ENCODE data around the gene PDGFRB. TPM values are rescaled to one million over a fixed set of nuclear protein-coding genes. Genes with fewer than 3 reads are reported as not detected.
A peak's percentile ranks its signal among the peaks of the same experiment; 100 is the strongest.

Gene PDGFRB
- total RNA-seq, 1 experiment from 2014 or later = 1.8 TPM

GRCh38 chr5:150117945-150118560 lies 37.6 kb downstream of the PDGFRB start:
- no peaks in the 10 kb centered on the region for H3K27me3 ChIP-seq (ENCODE audit: control insufficient read depth, insufficient read depth, low read length)
- in situ Hi-C loops (cut with HindIII; ENCODE audit: low pct_unique_long_range_greater_than_20kb, low sequenced_read_pairs) (no loop called here), intact Hi-C loops (cut with micrococcal nuclease; ENCODE audit: unreplicated experiment) (no loop called here)
- no peak for ATAC-seq
- no peak for TF ChIP-seq SIN3A (IDR thresholded peaks at IDR 0.05; ENCODE audit: borderline replicate concordance, insufficient read depth, low read depth, low read length)
- no peak for TF ChIP-seq POLR2AphosphoS5 (IDR thresholded peaks at IDR 0.05; ENCODE audit: low read depth, low read length)
- TF ChIP-seq REST (IDR thresholded peaks at IDR 0.05; ENCODE audit: insufficient read depth in 1 of 2, low read depth in 2 of 2, low read length in 1 of 2) = no peak
- no peak for TF ChIP-seq TCF7L2 (IDR thresholded peaks at IDR 0.05; ENCODE audit: low read depth, low read length)
- no peak for TF ChIP-seq CTCF (IDR thresholded peaks at IDR 0.05)
- H3K36me3 ChIP-seq (ENCODE audit: control insufficient read depth, insufficient read depth, low read length) = no peaks in the 10 kb centered on the region
- H3K9me3 ChIP-seq (ENCODE audit: control insufficient read depth, insufficient read depth, low read depth, low read length) = no peaks in the 10 kb centered on the region
- H3K4me1 ChIP-seq (ENCODE audit: control insufficient read depth, insufficient read depth, low read length) = peaks cover 7% of the 10 kb centered on the region
- H3K4me3 ChIP-seq (ENCODE audit: low read depth in 2 of 2, low read length in 2 of 2) = no peak overlapping the region
- no peak for DNase-seq (ENCODE audit: low read depth, low spot score)
- ChIA-PET CTCF (no interaction called here), POLR2A (interaction anchor here (0.5 kb wide), 1 partner anchor 108 kb away, joined by 9 read pairs; no protein-coding TSS in a partner anchor)
- no TSS peak for BruUV-seq (replicated peaks)
- H3K27ac ChIP-seq (ENCODE audit: low read length) = no peak overlapping the region

- CTCF ChIA-PET = interaction anchor here (0.6 kb wide), 1 partner anchor 74 kb away, joined by 4 read pairs; no protein-coding TSS in a partner anchor
- in situ Hi-C loops (cut with HindIII; ENCODE audit: low pct_unique_long_range_greater_than_20kb, low sequenced_read_pairs) (no loop called here), intact Hi-C loops (cut with micrococcal nuclease; ENCODE audit: unreplicated experiment) (no loop called here)
- Histone ChIP-seq H3K4me3 (ENCODE audit: low read depth in 2 of 2, low read length in 2 of 2) (no peak overlapping the region), H3K27me3 (ENCODE audit: control insufficient read depth, insufficient read depth, low read length) (no peaks in the 10 kb centered on the region), H3K4me1 (ENCODE audit: control insufficient read depth, insufficient read depth, low read length) (peaks cover 7% of the 10 kb centered on the region), H3K36me3 (ENCODE audit: control insufficient read depth, insufficient read depth, low read length) (no peaks in the 10 kb centered on the region), H3K27ac (ENCODE audit: low read length) (no peak overlapping the region), H3K9me3 (ENCODE audit: control insufficient read depth, insufficient read depth, low read depth, low read length) (no peaks in the 10 kb centered on the region)
- DNase-seq (ENCODE audit: low read depth, low spot score) = no peak
- no TSS peak for BruUV-seq (replicated peaks)
- POLR2A ChIA-PET = interaction anchor here (0.6 kb wide), 1 partner anchor 488 kb away, joined by 5 read pairs; no protein-coding TSS in a partner anchor
- 0 out of 2 replicates have a peak, but pooled peaks have one; percentile 27 for ATAC-seq
- TF ChIP-seq POLR2AphosphoS5 (IDR thresholded peaks at IDR 0.05; ENCODE audit: low read depth, low read length) (no peak), CTCF (IDR thresholded peaks at IDR 0.05) (no peak), REST (IDR thresholded peaks at IDR 0.05; ENCODE audit: insufficient read depth in 1 of 2, low read depth in 2 of 2, low read length in 1 of 2) (no peak), TCF7L2 (IDR thresholded peaks at IDR 0.05; ENCODE audit: low read depth, low read length) (no peak), SIN3A (IDR thresholded peaks at IDR 0.05; ENCODE audit: borderline replicate concordance, insufficient read depth, low read depth, low read length) (no peak)
Observed at GRCh38 chr5:150116667-150117400, 38.8 kb downstream of the PDGFRB start.
